ENCODE measurements around the gene PRAC2.

Gene PRAC2

DNA sequence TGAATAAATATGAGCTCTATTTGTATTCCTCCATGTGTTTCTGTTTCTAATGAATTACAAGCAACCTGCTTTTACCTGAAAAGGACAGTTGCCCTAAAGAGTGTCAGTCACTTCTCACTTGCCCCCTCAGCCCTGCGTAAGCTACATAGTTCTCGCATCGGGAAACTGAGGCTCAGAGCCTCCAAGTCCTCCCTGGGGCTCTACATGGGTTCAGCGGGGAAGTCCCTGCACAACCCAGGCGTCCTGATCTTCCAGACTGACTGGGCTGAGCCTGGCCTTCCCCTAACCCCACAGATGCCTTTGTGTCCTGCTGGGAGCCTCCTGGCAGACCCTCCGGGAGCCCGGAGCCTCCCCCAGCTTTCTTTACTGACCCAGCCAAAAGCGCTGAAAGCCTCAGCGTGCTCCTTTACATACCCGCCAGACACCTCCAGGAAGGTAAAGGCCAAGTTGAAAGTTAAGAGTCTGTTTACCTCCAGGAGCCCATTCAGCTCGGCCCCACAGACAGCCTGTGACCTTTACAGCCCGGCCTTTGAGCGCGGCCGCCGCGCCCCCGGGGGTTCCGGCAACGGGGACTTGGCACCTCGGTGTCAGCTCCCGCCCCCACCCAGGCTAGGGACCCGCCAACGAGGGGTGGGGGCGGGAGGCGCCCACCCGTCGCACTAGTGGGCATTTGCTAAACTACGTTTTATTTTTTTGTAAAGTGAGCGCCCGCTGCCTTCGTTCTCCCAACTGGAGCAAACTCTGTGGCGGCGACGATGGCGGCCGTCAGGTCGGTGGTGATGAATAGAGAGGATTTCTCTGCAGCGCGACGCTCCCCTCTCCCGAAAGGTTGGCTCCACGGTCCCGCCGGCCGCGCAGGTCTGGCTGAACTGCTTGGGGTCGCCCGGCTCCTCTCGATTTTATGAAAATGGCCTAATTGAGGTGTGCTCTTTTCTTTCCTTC, 10.0 kb downstream of the PRAC2 start:
- in situ Hi-C loops (cut with HindIII; ENCODE audit: low sequenced_read_pairs): no loop called here

- in situ Hi-C loops (cut with HindIII; ENCODE audit: low sequenced_read_pairs): no loop called here
These were observed 10.8 kb downstream of the PRAC2 start for GRCh38 chr17:48733632-48734328.

- in situ Hi-C loops (cut with HindIII; ENCODE audit: low sequenced_read_pairs): loop anchor here (5.0 kb wide), 2 partner anchors 58 to 92 kb away; no protein-coding TSS in a partner anchor
These were observed 11.5 kb downstream of the PRAC2 start for GRCh38 chr17:48734333-48735061.

- in situ Hi-C loops (cut with HindIII; ENCODE audit: low sequenced_read_pairs): loop anchor here (5.0 kb wide), 2 partner anchors 57 to 93 kb away; no protein-coding TSS in a partner anchor
These were observed 12.0 kb downstream of the PRAC2 start for GRCh38 chr17:48735062-48735351.

DNA sequence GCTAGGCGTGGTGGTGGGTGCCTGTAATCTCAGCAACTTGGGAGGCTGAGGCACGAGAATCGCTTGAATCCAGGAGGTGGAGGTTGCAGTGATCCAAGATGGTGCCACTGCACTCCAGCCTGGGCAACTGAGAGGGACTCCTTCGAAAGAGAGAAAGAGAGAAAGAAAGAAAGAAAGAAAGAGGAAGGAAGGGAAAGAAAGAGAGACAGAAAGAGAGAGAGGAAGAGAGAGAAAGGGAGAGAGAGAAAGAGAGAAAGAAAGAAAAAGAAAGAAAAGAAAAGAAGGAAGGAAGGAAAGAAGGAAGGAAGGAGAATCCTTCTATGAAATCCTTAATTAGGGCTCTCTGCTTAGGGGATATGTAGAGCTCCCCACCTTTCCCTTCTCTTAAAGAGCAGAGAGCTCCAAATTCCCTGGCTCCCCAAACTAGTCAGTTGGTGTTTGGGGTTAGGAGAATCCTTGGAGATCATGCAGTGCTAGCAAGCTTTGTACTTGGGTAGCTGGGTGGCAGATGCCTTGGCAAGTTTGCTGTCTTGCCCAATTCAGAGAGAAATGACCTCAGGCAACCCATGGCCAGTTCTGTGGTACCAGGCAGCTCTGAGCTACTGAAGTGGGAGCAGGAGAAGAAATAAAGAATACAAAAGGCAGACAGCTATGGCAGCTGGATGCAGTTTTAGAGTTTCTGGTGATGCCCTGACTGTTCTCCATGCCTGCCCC, 14.5 kb downstream of the PRAC2 start:
- in situ Hi-C loops (cut with HindIII; ENCODE audit: low sequenced_read_pairs): loop anchor here (5.0 kb wide), 2 partner anchors 55 to 95 kb away; no protein-coding TSS in a partner anchor

GRCh38 chr17:48738424-48738802, 15.4 kb downstream of the PRAC2 start:
- in situ Hi-C loops (cut with HindIII; ENCODE audit: low sequenced_read_pairs): loop anchor here (5.0 kb wide), 2 partner anchors 54 to 96 kb away; no protein-coding TSS in a partner anchor

DNA sequence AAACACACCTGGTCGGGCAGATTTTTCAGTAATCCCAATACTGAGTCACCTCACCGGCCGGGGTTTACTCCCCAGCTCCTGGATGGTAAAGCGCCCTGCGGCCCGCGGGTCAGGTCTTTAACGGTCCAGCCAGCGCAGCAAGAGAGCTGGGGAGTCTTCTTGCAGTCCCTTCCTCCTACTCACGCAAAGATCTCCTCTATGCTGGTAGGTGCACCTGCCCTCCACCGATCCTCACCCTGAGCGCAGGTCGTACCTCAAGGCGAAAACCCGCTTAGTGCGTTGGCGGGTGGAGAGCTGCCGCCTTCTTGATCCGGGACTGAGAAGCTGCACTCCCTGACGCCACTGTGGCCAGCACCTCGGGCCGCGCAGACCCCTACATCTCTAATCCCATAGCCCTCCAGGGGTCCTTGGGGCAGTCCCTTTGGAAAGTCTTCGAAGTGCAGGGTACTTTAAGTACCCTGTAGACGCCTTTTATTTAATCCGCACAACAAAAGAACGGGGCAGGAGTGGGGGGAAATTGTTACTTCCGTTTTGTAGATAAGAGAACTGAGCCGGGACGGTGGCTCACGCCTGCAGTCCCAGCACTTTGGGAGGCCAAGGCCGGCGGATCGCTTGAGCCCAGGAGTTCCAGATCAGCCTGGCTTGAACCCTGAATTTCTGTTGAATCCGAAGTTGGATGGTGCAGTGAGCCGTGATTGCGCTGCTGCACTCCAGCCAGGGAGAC, 16.0 kb downstream of the PRAC2 start:
- in situ Hi-C loops (cut with HindIII; ENCODE audit: low sequenced_read_pairs): loop anchor here (5.0 kb wide), 2 partner anchors 53 to 97 kb away; no protein-coding TSS in a partner anchor

GRCh38 chr17:48740537-48740936, 17.6 kb downstream of the PRAC2 start:
- in situ Hi-C loops (cut with HindIII; ENCODE audit: low sequenced_read_pairs): no loop called here

DNA sequence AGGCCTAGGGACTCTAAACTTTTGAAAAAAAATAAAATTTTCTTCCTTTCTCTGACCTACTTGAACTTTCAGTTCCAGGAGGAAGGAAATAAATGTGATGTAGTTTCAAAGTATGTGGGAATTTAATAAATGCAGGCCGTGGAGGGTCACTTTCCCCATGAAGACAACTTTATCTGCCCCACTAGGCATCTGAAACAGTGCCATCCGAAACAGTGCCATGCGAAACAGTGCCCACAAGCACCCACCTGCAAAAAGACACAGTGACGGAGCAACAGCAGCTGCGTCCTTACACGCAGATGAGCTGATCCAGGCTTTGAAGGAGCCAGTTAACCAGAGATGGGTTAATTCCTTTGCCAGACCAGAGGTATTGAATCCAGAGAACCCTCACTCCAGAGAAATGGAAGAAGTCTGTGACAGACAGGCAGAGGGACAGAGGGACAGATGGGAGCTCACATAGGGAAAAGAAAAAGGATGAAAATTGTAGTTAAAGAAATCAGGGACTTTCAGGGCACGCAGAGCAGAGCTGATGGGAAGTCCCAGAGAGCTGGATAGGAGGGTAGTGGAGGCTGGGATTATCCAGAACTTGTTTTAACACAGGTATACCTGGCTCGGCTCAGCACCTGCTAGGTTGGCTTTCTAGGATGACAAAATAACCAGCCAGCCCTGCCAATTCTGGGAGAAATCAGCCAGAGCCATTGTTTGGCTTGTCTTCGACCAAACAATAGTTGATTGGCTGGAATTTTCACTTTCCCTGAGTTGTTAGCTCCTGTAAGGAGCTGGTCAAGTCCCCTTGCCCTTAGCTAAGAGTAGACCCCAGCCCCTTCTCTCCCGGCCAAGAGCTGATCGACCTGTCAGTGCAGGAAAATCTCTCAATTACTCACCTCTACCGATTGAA, 22.6 kb downstream of the PRAC2 start:
- in situ Hi-C loops (cut with HindIII; ENCODE audit: low sequenced_read_pairs): no loop called here

DNA sequence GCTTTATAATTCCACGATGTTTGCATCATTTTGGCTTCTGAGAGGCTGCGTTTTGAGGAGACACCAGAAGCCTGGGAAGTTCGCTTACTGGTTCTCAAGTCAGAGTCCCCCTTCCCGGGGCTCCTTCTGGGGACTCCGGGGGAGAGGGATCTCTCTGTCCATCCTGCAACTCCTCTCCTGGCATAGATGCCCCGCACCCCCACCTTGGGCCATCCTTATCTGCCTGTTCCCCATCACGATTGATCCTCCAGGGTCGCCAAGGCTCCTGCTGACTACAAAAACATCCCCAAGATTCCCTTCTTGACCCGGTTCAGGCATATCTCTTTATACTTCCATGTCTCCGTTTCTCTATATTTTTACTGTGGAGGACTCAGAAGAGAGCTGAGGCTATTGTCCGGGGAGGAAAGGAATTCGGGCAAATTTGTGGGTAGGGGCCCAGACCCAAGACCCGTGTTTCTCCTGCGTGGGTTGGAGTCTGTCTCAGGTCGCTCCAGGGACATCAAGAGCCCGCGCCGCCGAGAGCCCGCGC, 24.0 kb downstream of the PRAC2 start:
- in situ Hi-C loops (cut with HindIII; ENCODE audit: low sequenced_read_pairs): no loop called here

GRCh38 chr17:48747445-48748363, 24.7 kb downstream of the PRAC2 start:
- in situ Hi-C loops (cut with HindIII; ENCODE audit: low sequenced_read_pairs): no loop called here

GRCh38 chr17:48748718-48749566, 26.0 kb downstream of the PRAC2 start:
- in situ Hi-C loops (cut with HindIII; ENCODE audit: low sequenced_read_pairs): no loop called here

DNA sequence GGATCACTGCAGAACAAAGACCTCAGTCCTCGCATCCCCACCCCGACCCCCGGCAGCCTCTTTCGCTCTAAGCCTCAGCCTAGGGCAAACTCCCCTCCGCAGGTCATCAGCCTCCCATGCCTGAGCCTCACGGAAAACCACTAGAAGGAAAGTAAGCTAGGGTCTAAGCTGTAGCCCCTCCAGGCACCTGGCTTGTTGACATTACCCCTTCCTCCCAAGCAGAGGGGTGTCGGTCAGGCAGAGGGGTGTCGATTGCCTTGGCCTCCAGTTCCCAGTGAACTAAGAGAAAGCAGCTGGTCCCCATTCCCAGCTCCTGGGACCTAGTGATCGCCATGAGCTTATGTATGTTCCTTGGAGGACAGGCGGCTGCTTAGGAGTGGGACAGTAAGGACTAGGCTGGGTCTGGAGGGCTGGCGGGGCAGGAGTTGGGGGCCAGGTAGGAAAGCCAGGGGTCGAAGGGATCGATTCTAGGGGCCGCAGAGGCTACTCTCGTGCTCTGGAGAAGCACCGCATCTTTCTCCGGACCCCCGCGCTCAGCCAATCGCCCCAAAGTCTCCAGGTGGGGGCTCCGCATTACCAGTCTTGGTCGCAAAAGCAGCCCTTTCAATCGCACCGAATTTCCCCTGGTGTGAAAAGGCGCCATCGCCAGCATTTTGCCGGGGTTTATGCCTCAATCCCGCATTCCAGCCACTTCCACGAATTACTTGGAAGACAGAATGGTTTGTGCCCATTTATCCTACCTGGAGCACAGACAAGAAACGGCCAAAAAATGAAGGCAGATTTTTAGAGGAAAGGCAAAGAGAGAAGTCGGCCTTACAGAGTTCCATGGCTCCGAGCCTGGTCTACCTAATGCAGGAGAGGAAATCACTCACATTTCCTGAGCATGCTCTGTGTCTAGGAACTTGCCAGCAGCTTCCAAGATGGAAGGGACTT, 26.9 kb downstream of the PRAC2 start:
- in situ Hi-C loops (cut with HindIII; ENCODE audit: low sequenced_read_pairs): loop anchor here (5.0 kb wide), 2 partner anchors 73 to 102 kb away; no protein-coding TSS in a partner anchor

DNA sequence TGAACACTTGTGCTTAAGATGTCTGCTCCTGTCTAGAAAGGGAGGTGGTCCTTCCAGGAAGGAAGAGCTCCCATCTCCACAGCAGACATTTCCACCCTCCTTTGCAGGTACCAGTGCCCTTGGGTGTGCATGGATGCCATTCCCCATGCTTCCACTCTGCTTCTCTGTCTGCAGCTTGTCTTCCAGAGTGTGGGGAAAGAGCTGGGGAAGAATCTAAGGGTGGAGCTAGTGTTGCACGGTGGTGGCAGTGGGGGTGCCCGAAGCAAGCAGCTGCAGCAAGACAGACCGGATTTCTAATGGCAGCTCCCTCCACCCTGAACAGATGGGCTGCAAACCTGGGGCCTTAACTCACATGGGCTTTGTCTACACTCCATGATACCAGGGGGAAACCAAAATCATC, 28.2 kb downstream of the PRAC2 start:
- in situ Hi-C loops (cut with HindIII; ENCODE audit: low sequenced_read_pairs): loop anchor here (5.0 kb wide), 2 partner anchors 74 to 101 kb away; no protein-coding TSS in a partner anchor

- in situ Hi-C loops (cut with HindIII; ENCODE audit: low sequenced_read_pairs): loop anchor here (5.0 kb wide), 2 partner anchors 75 to 100 kb away; no protein-coding TSS in a partner anchor
These were observed 28.9 kb downstream of the PRAC2 start for GRCh38 chr17:48751733-48752398.
